GM19397 (cell line): ENCODE data around the gene GOLPH3.
"Not testable (repeated sequence)": the region's sequence is repeated elsewhere in the genome, so short reads cannot be mapped to it uniquely, and the experiment has no call there.

Experiments
- ATAC-seq: cut with Tn5 transposase; IDR thresholded peaks from one replicate; pipeline ENCODE4 v1.9.1; 2021; ENCODE audit warnings: mild to moderate bottlenecking, moderate library complexity; ENCODE audit not compliant: unreplicated experiment

GOLPH3 gene

DNA sequence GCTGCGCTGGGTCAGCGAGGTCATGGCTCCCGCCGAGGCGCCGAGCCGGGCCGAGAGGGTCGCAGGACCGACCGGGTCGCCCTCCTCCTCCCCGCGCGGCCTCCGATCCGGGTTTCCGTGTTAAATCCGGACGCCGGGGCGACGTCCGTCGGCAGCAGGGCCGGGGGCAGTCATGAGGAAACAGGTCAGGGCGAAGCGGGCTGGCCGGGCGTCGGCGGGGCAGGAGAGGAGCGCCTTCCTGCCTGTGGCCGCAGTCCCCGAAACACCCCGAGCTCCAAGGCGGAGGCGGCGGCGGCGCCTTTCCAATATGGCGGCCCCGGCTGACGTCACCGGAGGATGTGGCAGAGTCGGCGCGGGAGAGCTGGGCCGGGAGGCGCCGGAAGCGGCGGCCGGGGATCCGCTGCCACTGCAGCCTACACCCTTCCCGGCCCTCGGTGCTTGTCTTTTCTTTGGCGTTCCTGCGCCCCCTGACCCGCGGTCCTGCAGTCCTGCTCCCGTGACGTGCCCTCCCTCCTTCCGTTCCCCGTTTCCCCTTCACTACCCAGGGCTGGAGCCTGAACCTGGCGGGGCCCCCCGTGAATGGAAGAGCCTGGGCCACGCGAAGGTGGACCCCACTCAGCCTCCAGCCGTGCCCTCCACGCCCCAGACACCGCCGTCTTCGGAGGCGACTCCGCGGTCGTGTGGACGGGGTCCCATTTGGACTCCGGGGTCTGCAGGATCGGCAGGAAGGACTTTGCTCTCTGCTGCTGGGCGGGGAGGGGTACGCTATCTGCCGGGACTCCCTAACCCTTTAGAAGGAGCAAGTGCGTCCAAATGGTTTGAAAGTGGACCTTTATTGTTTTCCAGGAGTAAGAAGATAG, at the start of gene GOLPH3:
TSS of gene GOLPH3 (minus strand) at position 309 of the 860 bp plus-strand sequence. CDS start at position 24, 285 bp downstream.
- peak; percentile 84 for ATAC-seq

- ATAC-seq, result no peak
These were observed 48.8 kb upstream of the GOLPH3 start for GRCh38 chr5:32222723-32223470.

GRCh38 chr5:32217886-32218396, 43.8 kb upstream of the GOLPH3 start:
- no peak for ATAC-seq

GRCh38 chr5:32214344-32214743, 40.2 kb upstream of the GOLPH3 start:
- ATAC-seq, result not testable (repeated sequence)

GRCh38 chr5:32210151-32210550, 36.0 kb upstream of the GOLPH3 start:
- ATAC-seq, result no peak

GRCh38 chr5:32208837-32209236, 34.7 kb upstream of the GOLPH3 start:
- ATAC-seq, result not testable (repeated sequence)

DNA sequence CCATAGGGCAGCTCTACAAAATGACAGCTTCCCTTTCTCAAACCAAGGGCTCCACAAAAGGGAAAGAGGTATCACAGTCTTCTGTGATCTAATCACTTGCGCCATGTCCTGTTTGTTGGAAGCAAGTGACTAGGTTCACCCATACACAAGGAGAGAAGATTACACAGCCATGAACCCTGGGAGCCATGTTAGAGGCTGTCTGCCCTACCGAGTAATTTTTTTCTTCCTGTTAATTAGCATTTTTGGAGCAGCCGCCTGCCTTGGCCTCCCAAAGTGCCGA, 33.2 kb upstream of the GOLPH3 start:
- ATAC-seq, result no peak

DNA sequence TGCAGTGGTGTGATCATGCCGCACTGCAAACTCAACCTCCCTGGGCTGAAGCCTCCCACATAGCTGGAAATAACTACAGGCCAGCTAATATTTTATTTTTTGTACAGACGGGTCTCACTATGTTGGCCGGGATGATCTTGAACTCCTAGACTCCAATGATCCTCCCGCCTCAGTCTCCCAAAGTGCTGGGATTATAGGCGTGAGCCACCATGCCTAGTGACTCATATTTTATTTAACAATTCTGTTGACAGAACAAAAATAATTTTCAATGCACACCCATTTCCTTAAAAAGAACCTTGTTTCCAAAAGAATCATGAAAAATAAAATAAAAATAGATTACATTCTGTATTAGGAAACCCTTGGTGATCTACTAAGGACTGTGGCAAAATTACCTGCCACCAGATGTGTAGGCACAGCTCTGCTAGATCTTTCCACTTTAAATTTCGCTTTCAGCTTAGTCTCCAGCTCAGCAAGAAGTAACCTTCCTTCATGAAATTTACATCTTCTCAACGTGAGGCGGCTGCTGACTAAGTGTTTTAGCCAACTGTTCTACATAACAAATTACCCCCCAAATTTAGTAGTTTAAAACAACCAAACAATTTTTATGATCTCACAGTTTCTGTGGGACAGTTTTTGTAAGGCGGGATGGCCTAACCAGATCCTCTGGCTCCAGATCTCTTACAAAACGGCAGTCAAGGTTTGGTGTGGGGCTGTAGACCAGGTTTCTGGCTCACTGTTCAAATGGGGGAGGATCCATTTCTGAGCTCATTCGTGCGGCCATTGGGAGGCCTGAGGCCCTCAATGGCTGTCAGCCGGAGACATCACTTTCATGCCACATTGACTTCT, 32.6 kb upstream of the GOLPH3 start:
- no peak for ATAC-seq

DNA sequence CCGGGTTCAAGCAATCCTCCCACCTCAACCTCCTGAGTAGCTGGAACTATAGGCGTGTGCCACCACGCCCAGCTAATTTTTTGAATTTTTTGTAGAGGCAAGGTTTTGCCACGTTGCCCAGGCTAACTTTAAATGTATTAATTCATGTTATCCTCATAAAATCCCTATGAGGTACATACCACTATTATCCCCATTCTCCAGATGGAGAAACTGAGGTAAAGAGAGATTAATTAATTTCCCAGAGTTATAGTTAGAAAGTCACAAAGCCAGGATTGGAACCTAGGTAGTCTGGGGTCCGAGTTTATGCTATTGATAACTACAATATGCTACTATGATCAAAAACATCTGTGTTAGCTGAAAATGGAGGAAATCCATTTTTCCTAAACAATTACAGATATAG, 31.9 kb upstream of the GOLPH3 start:
- ATAC-seq, result no peak

- ATAC-seq, result no peak
These were observed 28.3 kb upstream of the GOLPH3 start for GRCh38 chr5:32202394-32202793.

GRCh38 chr5:32201122-32201753, 27.1 kb upstream of the GOLPH3 start:
- no peak for ATAC-seq

DNA sequence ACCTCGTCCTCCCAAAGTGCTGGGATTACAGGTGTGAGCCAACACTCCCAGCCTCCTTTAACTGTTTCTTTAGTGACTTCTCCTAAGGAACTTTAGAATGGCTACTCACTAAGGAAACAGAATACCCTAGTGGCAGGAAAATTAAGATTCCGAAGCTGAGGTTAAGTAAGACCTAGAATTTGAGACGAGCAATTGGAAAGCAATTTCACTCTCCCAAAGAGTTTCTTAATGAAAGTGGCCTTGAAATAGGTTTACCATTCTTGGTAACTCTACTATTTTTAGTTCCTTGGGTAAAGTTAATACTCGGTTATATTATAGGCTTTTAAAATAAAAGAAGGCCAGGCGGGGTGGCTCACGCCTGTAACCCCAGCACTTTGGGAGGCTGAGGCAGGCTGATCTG, 22.9 kb upstream of the GOLPH3 start:
- ATAC-seq, result no peak

- no peak for ATAC-seq
These were observed 21.1 kb upstream of the GOLPH3 start for GRCh38 chr5:32195265-32195664.

DNA sequence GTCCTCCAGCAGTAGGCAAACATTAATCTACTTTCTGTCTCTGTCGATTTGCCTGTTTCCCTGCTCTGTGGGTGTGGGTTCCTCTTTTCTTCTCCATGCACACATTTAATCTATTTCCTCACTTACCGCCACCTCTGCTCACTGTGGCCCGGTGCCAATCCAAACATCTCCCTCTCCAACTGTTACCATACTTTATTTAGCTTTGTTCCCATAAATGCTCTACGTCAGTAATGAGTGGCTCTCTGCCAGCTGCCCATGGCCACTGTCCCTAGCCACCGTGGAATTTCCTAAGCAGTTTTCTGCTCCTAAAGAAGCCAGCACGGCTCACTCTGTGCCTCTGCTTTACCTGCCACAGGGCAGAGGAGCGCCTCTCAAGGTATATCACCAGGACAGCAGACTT, 19.5 kb upstream of the GOLPH3 start:
- ATAC-seq, result peak; percentile 74

- ATAC-seq, result no peak
These were observed 16.0 kb upstream of the GOLPH3 start for GRCh38 chr5:32190095-32190494.

DNA sequence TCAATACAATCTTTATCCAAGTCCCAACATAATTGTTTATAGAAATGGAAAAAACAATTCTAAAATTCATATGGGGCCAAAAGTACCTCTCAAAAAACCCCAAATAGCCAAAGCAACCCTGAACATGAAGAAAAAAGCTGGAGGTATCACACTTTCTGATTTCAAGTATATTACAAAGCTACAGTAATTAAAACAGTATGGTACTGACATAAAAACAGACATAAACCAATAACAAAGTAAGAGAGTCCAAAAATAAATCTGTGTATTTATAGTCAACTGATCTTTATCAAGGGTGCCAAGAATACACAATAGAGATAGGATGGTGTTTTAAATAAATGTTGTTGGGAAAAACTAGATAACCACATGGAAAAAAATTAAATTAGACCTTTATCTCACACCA, 13.6 kb upstream of the GOLPH3 start:
- ATAC-seq, result no peak

DNA sequence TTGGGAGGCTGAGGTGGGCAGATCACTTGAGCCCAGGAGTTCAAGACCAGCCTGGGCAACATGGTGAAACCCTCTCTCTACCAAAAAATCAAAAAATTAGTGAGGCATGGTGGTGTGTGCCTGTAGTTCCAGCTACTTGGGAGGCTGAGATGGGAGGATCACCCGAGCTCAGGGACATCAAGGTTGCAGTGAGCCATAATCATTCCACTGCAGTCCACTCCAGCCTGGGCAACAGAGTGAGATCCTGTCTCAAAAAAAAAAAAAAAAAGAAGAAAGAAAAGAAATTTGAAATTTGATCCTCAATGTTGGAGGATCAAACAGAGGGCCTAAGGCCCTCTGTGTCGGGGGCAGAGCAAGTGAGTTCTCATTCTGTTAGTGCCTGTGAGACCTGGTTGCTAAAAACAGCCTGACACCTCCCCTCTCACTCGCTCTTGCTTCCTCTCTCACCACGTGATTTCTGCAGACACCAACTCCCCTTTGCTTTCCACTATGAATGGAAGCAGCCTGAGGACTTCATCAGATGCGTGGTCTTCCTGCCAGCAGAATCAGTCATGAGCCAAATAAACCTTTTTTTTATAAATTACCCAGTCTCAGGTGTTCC, 8.4 kb upstream of the GOLPH3 start:
- peak; percentile 67 for ATAC-seq

GRCh38 chr5:32173267-32174010, 680 bp downstream of the GOLPH3 start:
- ATAC-seq, result peak; percentile 23

- ATAC-seq, result no peak
These were observed 1.2 kb downstream of the GOLPH3 start for GRCh38 chr5:32172923-32173266.
